ENCODE measurements around the gene TADA2B.

DNA sequence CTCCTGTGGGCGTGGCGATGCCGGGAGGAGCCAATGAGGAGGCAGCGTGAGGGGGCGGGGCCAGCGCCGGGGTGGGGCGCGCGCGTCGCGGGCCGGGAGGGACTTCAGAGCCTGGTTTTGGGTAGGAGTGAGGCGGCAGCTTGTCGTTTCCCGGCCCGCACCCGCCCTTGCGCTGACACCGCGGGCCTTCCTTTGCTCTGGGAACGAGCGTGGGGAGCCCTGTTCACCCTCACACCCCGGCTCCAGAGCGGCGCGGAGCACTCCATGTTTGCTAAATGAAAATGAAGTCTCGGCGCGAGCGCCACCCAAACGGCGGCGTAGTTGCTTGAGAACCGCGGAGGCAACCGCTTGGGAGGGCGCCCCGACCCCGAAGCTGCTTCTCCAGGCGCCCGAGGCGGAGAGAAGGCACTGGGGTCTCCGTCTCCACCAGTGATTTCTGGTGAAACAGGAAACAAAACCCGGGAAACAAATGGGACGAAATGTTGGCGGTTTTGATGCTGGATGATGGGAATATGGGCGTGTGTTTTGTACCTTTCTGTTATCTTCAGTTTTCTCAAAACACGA lies 25.2 kb downstream of the TADA2B start:
- TF ChIP-seq CTCF (IDR thresholded peaks at IDR 0.05) = no peak
- no peak for TF ChIP-seq EZH2 (IDR thresholded peaks at IDR 0.05; ENCODE audit: borderline replicate concordance, insufficient read depth, low read depth, low read length, poor library complexity, severe bottlenecking)

All from B cell (primary cell).